Endothelial cell of umbilical vein (primary cell): Measurements from ENCODE around the gene SMOC2. TPM values are rescaled to one million over a fixed set of nuclear protein-coding genes. Genes with fewer than 3 reads are reported as not detected.

Experiments used
- BruUV-seq: library from RNA; stranded (reverse); fragments of 400-500 nt; replicated peaks from 2 replicates; lab custom pipeline; 2021; lab: Mats Ljungman, UMichigan
- CTCF ChIA-PET: fragments of 300-600, 350-600 bp; sonication (Branson Sonifier 250); formaldehyde crosslinking; loops from one replicate; lab custom pipeline; 2021; ENCODE audit warnings: antibody characterized with exemption, inconsistent platforms; lab: Charles Lee
- POLR2A ChIA-PET: fragments of 300-600, 350-600 bp; sonication (Branson Sonifier 250); formaldehyde crosslinking; loops from one replicate; lab custom pipeline; 2021; ENCODE audit warnings: antibody characterized with exemption, inconsistent platforms; lab: Charles Lee
- DNase-seq: peaks from one replicate; pipeline ENCODE4 v3.0.0-alpha.2; 2011; ENCODE audit warnings: low read depth, low spot score
- FAIRE-seq: peaks from 2 replicates; lab custom pipeline; 2011; peaks lifted over from hg19 to GRCh38; lab: Jason Lieb, UNC
- H2AFZ ChIP-seq: 2 replicates; pipeline ENCODE4 v1.6.0; 2012; ENCODE audit warnings: low read depth, low read length, control low read depth, inconsistent platforms
- H3K27ac ChIP-seq: 2 replicates; pipeline ENCODE4 v1.5.1; 2011; ENCODE audit warnings: low read depth, mild to moderate bottlenecking, control low read depth, low read length, moderate library complexity; ENCODE audit not compliant: insufficient read depth
- H3K27me3 ChIP-seq, 2 experiments: 2 replicates each; pipeline versions ENCODE4 v1.6.0 to v1.6.1; 2011; ENCODE audit warnings: low read length in 2 of 2, mixed read lengths in 1 of 2; ENCODE audit not compliant: control insufficient read depth in 2 of 2, insufficient read depth in 2 of 2
- H3K36me3 ChIP-seq, 2 experiments: 2 replicates in 1 of 2; 3 replicates in 1 of 2; pipeline ENCODE4 v1.5.1; 2011; ENCODE audit warnings: low read length in 2 of 2, mild to moderate bottlenecking in 1 of 2, moderate library complexity in 1 of 2; ENCODE audit not compliant: control insufficient read depth in 2 of 2, insufficient read depth in 2 of 2; ENCODE audit errors: extremely low read depth in 1 of 2
- H3K4me1 ChIP-seq: 3 replicates; pipeline ENCODE4 v1.5.1; 2011; ENCODE audit warnings: mild to moderate bottlenecking, low read length; ENCODE audit not compliant: control insufficient read depth, insufficient read depth; ENCODE audit errors: extremely low read depth
- H3K4me2 ChIP-seq: 2 replicates; pipeline ENCODE4 v1.6.1; 2011; ENCODE audit warnings: low read length, control low read depth, mixed read lengths; ENCODE audit not compliant: insufficient read depth
- H3K4me3 ChIP-seq, 3 experiments: fragments of 200-600 bp in 1 of 3; sonication (generic), shearing (Covaris generic) in 1 of 3; replicated peaks in 1 of 3; 2 replicates each; pipeline ENCODE4 v1.5.1; 2011 to 2016; ENCODE audit warnings: control low read depth in 3 of 3, low read length in 3 of 3, mild to moderate bottlenecking in 2 of 3, inconsistent platforms in 1 of 3, low read depth in 1 of 3, moderate library complexity in 1 of 3; ENCODE audit not compliant: insufficient read depth in 1 of 3
- H3K79me2 ChIP-seq: 2 replicates; pipeline ENCODE4 v1.6.0; 2012; ENCODE audit warnings: low read length, inconsistent platforms; ENCODE audit not compliant: control insufficient read depth, insufficient read depth
- H3K9ac ChIP-seq: replicated peaks from 2 replicates; pipeline ENCODE3; 2011; ENCODE audit warnings: low read length, control low read depth; ENCODE audit not compliant: insufficient read depth; ENCODE audit errors: extremely low read depth
- H3K9me1 ChIP-seq: replicated peaks from 3 replicates; pipeline ENCODE4 v1.6.0; 2011; ENCODE audit warnings: mild to moderate bottlenecking, low read length; ENCODE audit not compliant: control insufficient read depth, insufficient read depth; ENCODE audit errors: extremely low read depth
- H3K9me3 ChIP-seq: replicated peaks from 2 replicates; pipeline ENCODE4 v1.5.1; 2012; ENCODE audit warnings: low read length, inconsistent platforms; ENCODE audit not compliant: control insufficient read depth, insufficient read depth
- H4K20me1 ChIP-seq: replicated peaks from 2 replicates; pipeline ENCODE3; 2011; ENCODE audit warnings: mild to moderate bottlenecking, low read length; ENCODE audit not compliant: control insufficient read depth, insufficient read depth; ENCODE audit errors: extremely low read depth
- CTCF ChIP-seq, 2 donors: IDR thresholded peaks; 1 replicate in 1 of 2; 2 replicates in 1 of 2; pipeline ENCODE4 v1.5.1; 2011; ENCODE audit warnings: low read length in 2 of 2, mild to moderate bottlenecking in 2 of 2, moderate library complexity in 2 of 2, control low read depth in 1 of 2, inconsistent platforms in 1 of 2, low read depth in 1 of 2; ENCODE audit not compliant: insufficient read depth in 1 of 2; ENCODE audit errors: extremely low read depth in 1 of 2
- EZH2 ChIP-seq: IDR thresholded peaks from 2 replicates; pipeline ENCODE4 v1.6.1; 2012; ENCODE audit warnings: borderline replicate concordance, low read depth, mild to moderate bottlenecking, moderate library complexity, low read length, inconsistent platforms; ENCODE audit not compliant: severe bottlenecking
- FOS ChIP-seq: IDR thresholded peaks from 2 replicates; pipeline ENCODE4 v1.6.1; 2011; ENCODE audit warnings: mild to moderate bottlenecking, low read length, moderate library complexity, borderline replicate concordance; ENCODE audit not compliant: insufficient read depth
- GATA2 ChIP-seq: IDR thresholded peaks from 2 replicates; pipeline ENCODE4 v1.7.0; 2011; ENCODE audit warnings: low read depth, mild to moderate bottlenecking, moderate library complexity, mixed read lengths, low read length; ENCODE audit not compliant: insufficient read length, insufficient read depth
- JUN ChIP-seq: IDR thresholded peaks from 2 replicates; pipeline ENCODE4 v1.6.1; 2011; ENCODE audit warnings: borderline replicate concordance, low read depth; ENCODE audit not compliant: insufficient read length, insufficient read depth
- MAX ChIP-seq: IDR thresholded peaks from 2 replicates; pipeline ENCODE4 v1.6.1; 2011; ENCODE audit not compliant: insufficient read depth, insufficient read length
- MYC ChIP-seq: IDR thresholded peaks from one replicate; pipeline ENCODE4 v1.6.1; 2011; ENCODE audit warnings: mild to moderate bottlenecking, low read depth, low read length
- POLR2A ChIP-seq: IDR thresholded peaks from 2 replicates; pipeline ENCODE4 v1.6.1; 2012; ENCODE audit warnings: low read depth, mild to moderate bottlenecking, control low read depth, low read length
- POLR2AphosphoS5 ChIP-seq: IDR thresholded peaks from 2 replicates; pipeline ENCODE4 v1.6.1; 2012; ENCODE audit warnings: low read depth, mild to moderate bottlenecking, control low read depth, low read length, moderate library complexity; ENCODE audit not compliant: insufficient read depth
- dilution Hi-C: fragments of 300-500 bp; cut with MboI; formaldehyde crosslinking; loops from one replicate; pipeline ENCODE4 v1.15.0; 2019; ENCODE audit warnings: low sequenced_read_pairs; ENCODE audit not compliant: extremely low pct_ligation_motif_present
- intact Hi-C: fragments of 100-400 bp; cut with micrococcal nuclease; formaldehyde crosslinking; loops from one replicate; pipeline ENCODE4 v1.10.0; 2022
- polyA plus RNA-seq, 4 experiments: library from polyadenylated mRNA; depleted of rRNA in 3 of 4; stranded (reverse) in 3 of 4; unstranded in 1 of 4; fragments of >200 nt; gene quantifications; 2 replicates each; pipeline versions ENCODE4 v1.2.1 to v1.2.3, GENCODE V29; 2011 to 2012; ENCODE audit warnings: missing spikeins in 1 of 4
- total RNA-seq: library from RNA; stranded (reverse); gene quantifications from 2 replicates; pipeline ENCODE4 v1.2.3, GENCODE V29; 2021

The SMOC2 gene
- total and polyA plus RNA-seq, 2 donors (not counting 3 experiments of a cell fraction or from before 2014, with no cell fraction given): not detected

- no peaks in the 10 kb centered on the region for H3K36me3 ChIP-seq
- no peaks in the 10 kb centered on the region for H3K79me2 ChIP-seq
- POLR2A ChIA-PET: no interaction called here
- FAIRE-seq (no peak), DNase-seq (no peak)
- no peak overlapping the region for H3K4me2 ChIP-seq
- no peak overlapping the region for H3K27ac ChIP-seq
- CTCF ChIA-PET: no interaction called here
- H2AFZ ChIP-seq: no peak overlapping the region
- H3K9ac ChIP-seq: no peak overlapping the region
- H3K4me3 ChIP-seq: no peak overlapping the region
- H3K4me1 ChIP-seq: peaks cover 25% of the 10 kb centered on the region
- no TSS peak for BruUV-seq
- H3K27me3 ChIP-seq: no peaks in the 10 kb centered on the region
- dilution Hi-C loops: no loop called here
- H3K9me3 ChIP-seq: no peaks in the 10 kb centered on the region
- H3K9me1 ChIP-seq: no peaks in the 10 kb centered on the region
- TF ChIP-seq POLR2AphosphoS5 (no peak), JUN (no peak), GATA2 (no peak), MAX (no peak), POLR2A (no peak), FOS (no peak), MYC (no peak), CTCF (IDR thresholded peaks at IDR 0.05; ENCODE audit: extremely low read depth in 1 of 2, insufficient read depth in 1 of 2, low read depth in 1 of 2, low read length in 2 of 2) (no peak), EZH2 (no peak)
- intact Hi-C loops: no loop called here
- no peaks in the 10 kb centered on the region for H4K20me1 ChIP-seq
These were observed 83.6 kb downstream of the SMOC2 start for GRCh38 chr6:168524571-168525001.
